GM18508 (cell line): ENCODE results near the gene KPNA5.
A peak's percentile ranks its signal among the peaks of the same experiment; 100 is the strongest.
"Not testable (repeated sequence)": the region's sequence is repeated elsewhere in the genome, so short reads cannot be mapped to it uniquely, and the experiment has no call there.

Experiments used
- ATAC-seq: cut with Tn5 transposase; IDR thresholded peaks from one replicate; pipeline ENCODE4 v1.9.1; 2021; ENCODE audit warnings: moderate number of reproducible peaks; ENCODE audit not compliant: insufficient read depth, unreplicated experiment

The KPNA5 gene

DNA sequence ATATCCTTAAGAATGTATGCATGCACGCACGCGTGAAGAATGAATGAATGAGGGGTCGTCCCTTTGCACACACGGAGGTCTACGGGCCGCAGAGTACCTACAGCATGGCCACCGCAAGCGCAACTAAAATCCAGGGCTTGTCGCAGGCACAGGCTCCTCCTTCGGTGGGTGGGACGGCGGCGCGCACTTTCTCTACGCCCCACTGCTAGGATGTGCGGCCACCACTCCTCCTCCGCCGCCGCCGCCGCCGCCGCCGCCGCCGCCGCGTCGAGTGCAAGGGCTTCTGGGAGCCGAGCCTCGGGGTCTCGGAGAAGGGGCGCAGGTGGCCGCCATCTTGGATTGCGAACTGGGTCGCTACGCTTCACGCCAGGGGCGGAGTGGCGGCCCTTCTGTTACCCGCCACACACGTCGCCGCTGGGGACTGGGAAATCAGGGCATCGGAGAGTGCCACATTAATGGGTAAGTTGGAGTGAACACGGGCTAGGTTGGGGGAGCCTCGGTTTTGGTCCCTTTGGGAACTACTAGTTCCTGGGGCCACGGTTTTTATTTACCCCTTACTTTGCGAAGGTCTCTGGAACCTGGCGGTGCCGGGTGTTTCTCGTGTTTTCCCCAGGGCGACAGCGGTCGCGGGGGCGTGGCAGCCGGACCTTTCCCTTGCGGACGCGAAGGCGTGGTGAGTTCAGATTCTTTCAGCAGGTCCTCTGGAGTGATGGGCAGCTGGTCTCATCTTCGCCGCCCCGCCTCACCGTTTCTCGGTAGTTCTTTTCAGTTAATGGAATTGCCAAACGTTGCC lies at the start of gene KPNA5:
Gene KPNA5, plus strand, starts transcription at position 332 of the 793 bp plus-strand sequence. Its CDS starts 124 bp downstream, at position 456.
- peak; percentile 94 for ATAC-seq

DNA sequence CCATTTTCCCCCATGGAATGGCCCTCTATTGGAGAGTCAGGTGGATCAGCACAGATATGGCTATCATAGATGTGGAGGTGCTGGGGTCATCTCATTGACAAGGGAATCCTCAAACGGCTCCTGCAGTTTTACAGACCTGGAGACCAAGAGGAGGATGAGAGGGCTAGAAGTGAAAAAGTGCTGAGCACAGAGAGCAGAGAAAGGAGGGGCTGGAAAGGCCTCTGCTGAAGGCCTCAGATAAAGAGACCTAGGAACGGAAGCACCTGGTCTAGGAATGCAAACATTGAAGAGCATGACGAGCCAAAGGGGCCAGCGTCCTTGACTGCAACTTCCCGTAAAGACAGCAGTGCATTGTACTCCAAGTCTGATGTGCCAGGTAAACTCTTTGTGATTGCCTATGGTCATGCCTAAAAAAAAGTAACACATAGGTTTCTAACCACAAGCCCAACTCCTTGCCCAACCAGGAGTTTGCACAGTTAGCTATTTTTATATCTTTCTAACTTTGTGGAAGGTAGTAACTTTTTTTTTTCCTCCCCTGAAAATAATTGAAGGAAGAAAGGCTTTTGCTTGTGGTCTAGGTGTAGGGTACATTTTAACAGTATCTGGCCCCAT lies 49.5 kb upstream of the KPNA5 start:
- ATAC-seq: no peak

DNA sequence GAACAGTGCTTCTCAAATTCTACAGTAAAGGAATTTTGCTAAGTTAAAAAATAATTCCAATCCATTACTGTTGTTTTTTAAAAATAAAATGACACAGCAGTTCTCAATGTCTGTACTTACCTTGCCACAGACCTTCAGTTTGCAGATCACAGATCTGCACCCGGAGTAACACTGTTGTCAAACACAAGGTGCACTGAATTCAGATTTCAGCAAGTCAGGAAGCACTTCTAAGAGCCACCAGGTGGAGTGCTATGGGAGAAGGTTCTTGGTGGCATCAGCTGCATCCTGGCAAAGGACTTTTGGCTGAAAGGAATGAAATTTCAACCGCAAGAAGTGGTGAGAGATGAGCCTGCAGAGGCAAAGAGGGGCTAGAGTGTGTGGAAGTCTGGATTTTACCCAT lies 47.3 kb upstream of the KPNA5 start:
- no peak for ATAC-seq

DNA sequence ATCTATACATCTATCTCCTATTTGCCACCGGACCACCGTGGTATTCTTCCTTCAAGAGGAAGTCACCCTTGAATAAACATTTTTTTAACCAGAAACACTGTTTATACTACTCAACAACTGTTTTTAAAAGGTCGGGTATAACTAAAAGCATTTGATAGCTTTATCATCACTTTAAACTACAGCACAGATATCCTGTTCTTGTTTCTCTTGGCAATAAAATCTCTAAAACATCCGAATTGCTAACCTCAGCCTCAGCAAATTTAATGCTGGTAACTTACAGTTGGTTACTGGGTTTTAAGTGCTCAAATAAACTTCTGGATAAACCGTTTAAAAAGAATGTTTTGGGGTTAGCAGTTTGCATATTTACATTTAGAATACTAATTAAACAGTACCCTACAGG lies 32.9 kb upstream of the KPNA5 start:
- no peak for ATAC-seq

DNA sequence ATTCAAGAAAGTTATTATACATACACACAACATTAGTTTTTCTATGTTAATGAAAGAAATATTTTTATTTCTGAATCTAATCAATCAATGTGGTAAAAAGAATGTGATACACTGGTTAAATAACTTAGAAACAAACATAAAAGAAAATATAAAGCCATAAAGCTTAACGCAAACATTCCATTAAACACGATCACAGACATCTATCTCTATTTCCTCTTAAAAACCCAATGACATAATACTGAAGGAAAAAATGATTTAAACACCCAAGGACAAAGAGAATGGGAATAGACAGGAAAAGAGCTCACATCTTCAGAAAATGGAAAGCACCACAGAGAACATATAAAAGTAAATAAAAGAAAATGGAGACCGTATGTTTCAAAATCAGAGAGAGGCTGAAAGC lies 31.9 kb upstream of the KPNA5 start:
- ATAC-seq: no peak

DNA sequence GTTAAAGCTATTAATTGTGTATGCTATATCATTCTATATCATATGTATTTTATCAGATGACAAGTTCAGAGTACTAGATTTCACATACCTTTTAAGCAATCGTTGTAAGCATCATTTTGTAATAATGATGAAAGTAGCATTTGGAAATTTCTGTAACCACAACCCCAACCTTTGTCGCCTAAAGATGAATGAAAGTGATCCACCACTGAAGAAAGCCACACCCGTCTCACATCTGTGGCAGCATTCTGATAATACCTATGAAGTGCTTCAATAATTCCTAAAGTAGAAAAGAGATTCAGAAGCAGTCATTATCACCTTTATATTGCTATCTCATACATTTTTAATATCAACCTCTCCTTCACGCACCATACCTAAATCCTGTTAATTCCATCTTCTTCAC lies 29.1 kb upstream of the KPNA5 start:
- no peak for ATAC-seq

DNA sequence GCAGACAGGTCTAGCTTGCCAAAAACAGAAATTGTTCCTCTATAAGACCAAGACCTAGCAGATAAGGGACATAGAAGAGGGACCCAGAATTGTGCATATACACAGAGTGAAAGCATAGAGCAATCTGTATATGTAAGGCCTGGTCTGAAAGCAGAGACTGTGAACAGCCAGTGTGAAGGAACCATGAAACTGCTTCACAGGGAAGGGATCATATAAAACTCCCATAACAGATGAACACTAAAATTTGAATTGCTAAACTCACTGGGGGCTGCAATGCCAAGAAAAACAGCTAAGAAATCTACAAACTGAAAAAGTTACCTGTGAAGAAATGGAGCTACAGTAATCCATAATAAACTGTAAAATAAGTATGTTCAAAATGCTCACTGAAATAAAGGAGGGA lies 19.4 kb upstream of the KPNA5 start:
- ATAC-seq: no peak

DNA sequence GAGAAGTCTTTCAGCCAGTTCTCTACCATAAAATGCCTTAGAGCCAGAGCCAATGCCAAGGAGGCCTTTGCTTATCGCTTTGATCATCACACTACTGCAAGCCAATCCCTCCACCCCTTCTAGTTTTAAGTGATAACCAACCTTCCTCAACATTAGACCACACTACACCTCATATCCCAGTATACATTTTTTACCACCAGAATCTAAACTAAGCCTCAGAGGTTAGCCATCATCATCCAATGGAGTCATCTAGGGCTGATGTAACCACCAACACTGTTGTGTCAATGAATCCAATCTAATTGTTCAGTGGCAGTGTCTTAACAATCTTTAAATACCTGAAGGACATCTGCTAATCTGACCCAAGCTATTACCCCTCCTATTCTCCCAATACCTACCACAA lies 18.8 kb upstream of the KPNA5 start:
- no peak for ATAC-seq

DNA sequence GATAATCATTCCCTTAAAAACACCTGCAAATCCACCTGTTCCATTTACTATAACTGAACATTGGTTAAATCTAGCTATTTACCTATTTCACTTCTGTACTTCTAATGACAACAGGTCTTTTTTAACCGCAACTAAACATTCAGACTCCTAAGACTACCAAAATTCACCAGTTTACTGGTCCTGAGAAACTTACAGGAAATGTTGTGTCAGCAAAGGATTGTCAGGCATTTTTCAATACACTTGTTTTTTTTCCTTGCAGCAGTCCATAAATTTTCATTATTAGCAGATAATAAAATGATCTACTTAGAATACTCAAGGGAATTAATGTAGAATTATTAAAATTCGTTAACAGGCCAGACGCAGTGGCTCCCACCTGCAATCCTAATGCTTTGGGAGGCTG lies 17.7 kb upstream of the KPNA5 start:
- no peak for ATAC-seq

DNA sequence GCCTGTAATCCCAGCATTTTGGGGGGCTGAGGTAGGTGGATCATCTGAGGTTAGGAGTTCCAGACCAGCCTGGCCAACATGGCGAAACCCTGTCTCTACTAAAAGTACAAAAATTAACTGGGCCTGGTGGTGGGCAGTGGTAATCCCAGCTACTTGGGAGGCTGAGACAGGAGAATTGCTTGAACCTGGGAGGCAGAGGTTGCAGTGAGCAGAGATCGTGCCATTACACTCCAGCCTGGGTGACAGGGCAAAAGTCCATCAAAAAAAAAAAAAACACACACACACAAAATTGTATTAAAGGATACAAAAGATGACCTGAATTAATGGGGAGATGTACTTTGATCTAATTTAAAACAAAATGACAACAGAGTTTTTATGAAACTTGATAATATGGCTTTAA lies 16.8 kb upstream of the KPNA5 start:
- not testable (repeated sequence) for ATAC-seq

DNA sequence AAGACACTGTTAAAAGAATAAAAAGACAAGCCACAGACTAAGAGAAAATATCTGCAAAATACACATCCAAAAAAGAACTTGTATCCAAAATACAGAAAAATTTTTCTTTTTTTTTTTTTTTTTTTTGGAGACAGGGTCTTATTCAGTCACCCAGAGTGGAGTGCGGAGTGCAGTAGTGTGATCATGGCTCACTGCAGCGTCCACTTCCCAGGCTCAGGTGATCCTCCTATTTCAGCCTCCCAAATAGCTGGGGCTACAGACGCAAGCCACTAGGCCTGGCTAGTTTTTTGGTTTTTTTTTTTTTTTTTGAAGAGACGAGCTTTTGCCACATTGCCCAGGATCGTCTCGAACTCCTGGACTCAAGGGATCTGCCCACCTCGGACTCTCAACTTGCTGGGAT lies 15.5 kb upstream of the KPNA5 start:
- ATAC-seq: no peak

DNA sequence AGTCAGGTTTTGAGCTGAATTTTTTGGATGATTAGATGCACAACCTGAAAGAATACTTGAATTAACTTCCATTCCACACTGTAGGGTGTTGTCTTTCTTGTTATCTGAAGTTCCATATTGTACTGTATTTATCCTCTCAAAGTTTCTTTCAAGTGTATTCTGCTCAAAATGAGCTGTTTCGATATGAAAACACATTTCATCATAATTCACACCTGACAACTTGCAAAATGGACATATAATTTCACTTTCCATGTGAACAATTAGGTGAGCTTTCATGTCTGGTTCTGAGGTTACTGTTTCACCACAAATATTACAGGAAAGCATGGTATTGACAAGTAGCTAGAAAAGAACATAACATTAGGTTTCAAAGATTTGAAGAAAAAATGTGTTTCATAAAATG lies 14.1 kb upstream of the KPNA5 start:
- ATAC-seq: peak; percentile 39

DNA sequence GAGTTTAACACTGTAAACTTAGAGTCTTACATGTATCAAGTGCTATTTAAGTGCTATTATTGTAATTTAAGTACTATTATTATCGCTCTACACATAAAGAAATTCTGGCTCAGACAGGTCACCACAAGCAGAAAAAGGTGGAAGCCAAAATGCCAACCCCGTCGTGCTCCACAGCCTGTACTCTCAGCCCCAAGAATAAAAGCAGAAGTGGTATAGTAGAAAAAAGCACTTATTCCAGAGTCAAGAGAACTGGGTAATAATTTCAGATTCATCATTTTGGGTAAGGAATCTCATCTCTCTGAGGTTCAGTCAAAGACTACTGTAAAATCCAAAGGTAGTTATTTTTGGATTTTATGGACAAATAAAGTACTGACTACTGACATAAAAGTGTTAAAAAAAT lies 13.4 kb upstream of the KPNA5 start:
- ATAC-seq: no peak

DNA sequence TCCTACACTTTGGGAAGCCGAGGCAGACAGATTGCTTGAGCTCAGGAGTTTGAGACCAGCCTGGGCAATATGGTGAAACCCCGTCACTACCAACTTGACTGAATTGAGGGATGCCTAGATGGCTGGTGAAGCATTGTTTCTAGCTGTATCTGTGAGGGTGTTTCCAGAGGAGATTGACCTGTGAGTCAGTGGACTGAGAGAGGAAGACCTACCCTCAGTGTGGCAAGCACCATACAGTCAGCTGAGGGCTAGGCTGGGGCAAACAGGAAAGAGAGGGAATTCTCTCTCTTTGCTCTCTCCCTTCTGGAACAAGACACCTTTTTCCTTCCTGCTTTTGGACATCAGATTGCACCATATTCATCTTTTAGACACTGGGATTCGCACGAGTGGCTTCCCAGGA lies 8.7 kb upstream of the KPNA5 start:
- ATAC-seq: no peak

DNA sequence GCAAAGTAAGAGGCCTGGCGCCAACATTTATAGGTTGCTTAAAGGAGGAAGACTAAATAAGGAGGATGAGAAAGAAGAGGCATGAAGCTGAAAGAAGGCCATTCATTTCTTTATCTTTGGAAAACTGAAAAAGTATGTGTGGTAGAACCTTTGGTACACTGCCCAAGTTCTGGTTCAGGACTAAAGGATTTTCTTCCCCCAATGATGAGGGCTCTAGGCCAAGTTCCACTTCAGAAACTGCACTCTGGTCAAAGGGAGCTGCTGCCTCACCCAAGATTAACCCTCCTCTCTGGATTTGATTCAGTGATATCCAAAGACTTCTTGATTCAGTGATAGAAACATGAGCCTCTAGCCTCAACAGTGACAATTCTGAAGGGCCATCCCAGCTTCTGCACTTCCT lies 5.0 kb upstream of the KPNA5 start:
- no peak for ATAC-seq

DNA sequence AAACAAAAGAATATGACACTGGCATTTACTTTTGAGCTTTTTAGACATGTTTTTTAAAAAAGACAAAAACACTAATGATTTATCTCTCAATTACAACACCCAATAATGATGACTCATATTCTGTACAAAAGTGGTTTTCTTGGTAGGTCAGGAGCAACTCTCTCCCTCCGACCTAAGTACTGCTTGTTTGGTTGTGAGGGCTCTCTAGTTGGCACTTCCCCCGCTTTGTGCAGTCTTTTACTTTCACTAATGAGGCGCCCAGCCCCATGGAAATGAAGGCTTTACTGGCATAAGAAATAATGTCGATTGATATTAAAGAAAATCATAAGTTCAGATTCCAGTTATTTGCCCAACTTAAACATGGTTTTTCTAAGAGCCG lies 1.3 kb downstream of the KPNA5 start:
- ATAC-seq: no peak

DNA sequence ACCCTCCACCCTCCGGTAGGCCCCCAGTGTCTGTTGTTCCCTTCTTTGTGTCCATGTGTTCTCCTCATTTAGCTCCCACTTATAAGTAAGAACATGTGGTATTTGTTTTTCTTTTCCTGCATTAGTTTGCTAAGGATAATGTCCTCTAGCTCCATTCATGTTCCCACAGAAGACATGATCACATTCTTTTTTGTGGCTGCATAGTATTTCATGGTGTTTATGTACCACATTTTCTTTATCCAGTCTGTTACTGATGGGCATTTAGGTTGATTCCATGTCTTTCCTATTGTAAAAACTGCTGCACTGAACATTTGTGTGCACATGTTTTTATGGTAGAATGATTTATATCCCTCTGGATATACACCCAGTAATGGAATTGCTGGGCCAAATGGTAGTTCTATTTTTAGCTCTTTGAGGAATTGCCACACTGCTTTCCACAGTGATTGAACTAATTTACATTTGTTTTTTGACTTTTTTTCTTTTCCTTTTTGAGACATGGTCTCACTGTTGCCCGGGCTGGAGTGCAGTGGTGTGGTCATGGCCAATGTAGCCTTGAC lies 4.5 kb downstream of the KPNA5 start:
- ATAC-seq: no peak

DNA sequence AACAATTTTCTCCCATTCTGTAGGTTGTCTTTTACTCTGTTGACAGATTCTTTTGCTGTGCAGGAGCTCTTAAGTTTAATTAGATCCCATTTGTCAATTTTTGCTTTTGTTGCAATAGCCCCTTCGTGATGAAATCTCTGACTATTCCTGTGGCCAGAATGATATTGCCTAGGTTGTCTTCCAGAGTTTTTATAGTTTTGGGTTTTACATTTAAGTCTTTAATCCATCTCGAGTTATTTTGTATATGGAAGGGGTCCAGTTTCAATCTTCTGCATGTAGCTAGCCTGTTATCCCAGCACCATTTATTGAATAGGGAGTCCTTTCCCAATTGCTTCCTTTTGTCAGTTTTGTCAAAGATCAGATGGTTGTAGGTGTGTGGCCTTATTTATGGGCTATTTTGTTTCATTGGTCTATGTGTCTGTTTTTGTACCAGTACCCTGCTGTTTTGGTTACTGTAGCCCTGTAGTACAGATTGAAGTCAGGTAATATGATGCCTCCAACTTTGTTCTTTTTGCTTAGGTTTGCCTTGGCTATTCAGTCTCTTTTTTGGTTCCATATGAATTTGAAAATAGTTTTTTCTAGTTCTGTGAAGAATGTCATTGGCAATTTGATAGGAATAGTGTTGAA lies 5.6 kb downstream of the KPNA5 start:
- ATAC-seq: not testable (repeated sequence)

DNA sequence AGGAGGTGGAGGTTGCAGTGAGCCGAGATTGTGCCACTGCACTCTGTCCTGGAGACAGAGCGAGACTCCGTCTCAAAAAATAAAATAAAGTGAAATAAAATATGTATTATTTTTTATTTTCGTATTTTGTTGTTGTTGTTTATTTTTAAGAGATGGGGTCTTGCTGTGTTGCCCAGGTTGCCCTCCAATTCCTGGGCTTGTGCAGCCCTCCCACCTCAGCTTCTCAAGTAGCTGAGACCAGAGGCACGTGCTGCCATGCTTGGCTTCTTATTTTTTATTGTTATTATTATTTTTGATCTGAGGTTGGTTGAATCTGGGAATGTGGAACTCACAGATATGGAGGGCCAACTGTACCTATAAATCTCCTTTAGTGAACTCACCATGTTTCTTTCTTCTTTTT lies 10.1 kb downstream of the KPNA5 start:
- ATAC-seq: no peak

DNA sequence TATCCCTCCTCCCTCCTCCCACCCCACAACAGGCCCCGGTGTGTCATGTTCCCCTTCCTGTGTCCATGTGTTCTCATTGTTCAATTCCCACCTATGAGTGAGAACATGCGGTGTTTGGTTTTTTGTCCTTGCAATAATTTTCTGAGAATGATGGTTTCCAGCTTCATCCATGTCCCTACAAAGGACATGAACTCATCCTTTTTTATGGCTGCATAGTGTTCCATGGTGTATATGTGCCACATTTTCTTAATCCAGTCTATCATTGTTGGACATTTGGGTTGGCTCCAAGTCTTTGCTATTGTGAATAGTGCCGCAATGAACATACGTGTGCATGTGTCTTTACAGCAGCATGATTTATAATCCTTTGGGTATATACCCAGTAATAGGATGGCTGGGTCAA lies 11.9 kb downstream of the KPNA5 start:
- not testable (repeated sequence) for ATAC-seq

DNA sequence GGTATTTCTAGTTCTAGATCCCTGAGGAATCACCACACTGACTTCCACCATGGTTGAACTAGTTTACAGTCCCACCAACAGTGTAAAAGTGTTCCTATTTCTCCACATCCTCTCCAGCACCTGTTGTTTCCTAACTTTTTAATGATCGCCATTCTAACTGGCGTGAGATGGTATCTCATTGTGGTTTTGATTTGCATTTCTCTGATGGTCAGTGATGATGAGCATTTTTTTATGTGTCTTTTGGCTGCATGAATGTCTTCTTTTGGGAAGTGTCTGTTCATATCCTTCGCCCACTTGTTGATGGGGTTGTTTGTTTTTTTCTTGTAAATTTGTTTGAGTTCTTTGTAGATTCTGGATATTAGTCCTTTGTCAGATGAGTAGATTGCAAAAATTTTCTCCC lies 12.3 kb downstream of the KPNA5 start:
- not testable (repeated sequence) for ATAC-seq
